IMR-90 (cell line): ENCODE measurements around the gene MYH11. TPM values are rescaled to one million over a fixed set of nuclear protein-coding genes. Genes with fewer than 3 reads are reported as not detected.

Experiments used
- ATAC-seq: fragments of 200-7000 bp; cut with Tn5 transposase; 2 replicates; pipeline ENCODE4 v1.9.1; 2020; ENCODE audit warnings: low read depth, mild to moderate bottlenecking, moderate library complexity
- BruUV-seq: library from RNA; stranded (reverse); fragments of 400-500 nt; replicated peaks from 2 replicates; lab custom pipeline; 2021; lab: Mats Ljungman, UMichigan
- CTCF ChIA-PET: fragments of 300-600 bp; formaldehyde crosslinking; extraction: SDS; loops from one replicate; lab custom pipeline; 2021; ENCODE audit warnings: antibody characterized with exemption; lab: Yijun Ruan, JAX
- POLR2A ChIA-PET: fragments of 300-600 bp; sonication (Branson Sonifier 250); formaldehyde crosslinking; loops from one replicate; lab custom pipeline; 2022; ENCODE audit warnings: antibody characterized with exemption; ENCODE audit not compliant: unreplicated experiment; lab: Charles Lee
- DNase-seq: peaks from one replicate; pipeline ENCODE4 v3.0.0; 2013
- H2AFZ ChIP-seq: replicated peaks from 2 replicates; pipeline ENCODE3; 2013; ENCODE audit warnings: low read length, mild to moderate bottlenecking; ENCODE audit not compliant: poor library complexity
- H2AK5ac ChIP-seq: 2 replicates; pipeline ENCODE4 v1.6.1; 2013; ENCODE audit warnings: low read depth, low read length, inconsistent platforms
- H2AK9ac ChIP-seq: replicated peaks from 2 replicates; pipeline ENCODE3; 2013; ENCODE audit warnings: mild to moderate bottlenecking, low read depth, low read length, moderate library complexity; ENCODE audit not compliant: poor library complexity
- H2BK120ac ChIP-seq: 2 replicates; pipeline ENCODE4 v1.6.1; 2013; ENCODE audit warnings: low read depth, low read length, inconsistent platforms
- H2BK15ac ChIP-seq: 3 replicates; pipeline ENCODE4 v1.6.1; 2013; ENCODE audit warnings: low read depth, low read length, inconsistent platforms
- H2BK20ac ChIP-seq: 2 replicates; pipeline ENCODE4 v1.6.1; 2013; ENCODE audit warnings: low read depth, mild to moderate bottlenecking, inconsistent platforms, low read length, moderate library complexity
- H2BK5ac ChIP-seq: 2 replicates; pipeline ENCODE4 v1.6.1; 2013; ENCODE audit warnings: mild to moderate bottlenecking, low read depth, low read length, inconsistent platforms; ENCODE audit not compliant: poor library complexity, severe bottlenecking
- H3K14ac ChIP-seq: replicated peaks from 2 replicates; pipeline ENCODE4 v1.6.1; 2013; ENCODE audit warnings: low read depth, low read length, inconsistent platforms
- H3K18ac ChIP-seq: 2 replicates; pipeline ENCODE4 v1.6.1; 2013; ENCODE audit warnings: low read depth, low read length, control low read depth
- H3K23ac ChIP-seq: 2 replicates; pipeline ENCODE4 v1.6.1; 2013; ENCODE audit warnings: low read depth, low read length, inconsistent platforms
- H3K27ac ChIP-seq: 2 replicates; pipeline ENCODE4 v1.5.1; 2013; ENCODE audit warnings: mild to moderate bottlenecking, control low read depth, low read length; ENCODE audit not compliant: insufficient read depth
- H3K27me3 ChIP-seq: 2 replicates; pipeline ENCODE4 v1.6.1; 2013; ENCODE audit warnings: low read length; ENCODE audit not compliant: control insufficient read depth, insufficient read depth
- H3K36me3 ChIP-seq: 2 replicates; pipeline ENCODE4 v1.6.1; 2013; ENCODE audit warnings: low read length, mixed read lengths; ENCODE audit not compliant: control insufficient read depth, insufficient read depth
- H3K4ac ChIP-seq: 2 replicates; pipeline ENCODE4 v1.6.1; 2013; ENCODE audit warnings: low read depth, low read length, inconsistent platforms
- H3K4me1 ChIP-seq: 2 replicates; pipeline ENCODE4 v1.6.1; 2013; ENCODE audit warnings: low read length, mixed read lengths; ENCODE audit not compliant: control insufficient read depth, insufficient read depth
- H3K4me2 ChIP-seq: 2 replicates; pipeline ENCODE4 v1.6.1; 2013; ENCODE audit warnings: low read depth, mild to moderate bottlenecking, control low read depth, low read length, moderate library complexity
- H3K4me3 ChIP-seq: 2 replicates; pipeline ENCODE4 v1.5.1; 2013; ENCODE audit warnings: low read depth, mild to moderate bottlenecking, control low read depth, low read length, moderate library complexity; ENCODE audit not compliant: insufficient read depth
- H3K56ac ChIP-seq: 2 replicates; pipeline ENCODE4 v1.6.1; 2013; ENCODE audit warnings: low read length, inconsistent platforms; ENCODE audit not compliant: insufficient read depth; ENCODE audit errors: extremely low read depth
- H3K79me1 ChIP-seq, 2 experiments: 2 replicates each; pipeline ENCODE4 v1.6.1; 2013; ENCODE audit warnings: low read length in 2 of 2, inconsistent platforms in 1 of 2, low read depth in 1 of 2
- H3K9ac ChIP-seq: 2 replicates; pipeline ENCODE4 v1.6.1; 2013; ENCODE audit warnings: low read depth, low read length, control low read depth
- H3K9me1 ChIP-seq: 2 replicates; pipeline ENCODE4 v1.6.1; 2013; ENCODE audit warnings: low read length, inconsistent platforms; ENCODE audit not compliant: insufficient read depth
- H3K9me3 ChIP-seq: 2 replicates; pipeline ENCODE4 v1.6.1; 2013; ENCODE audit warnings: low read length; ENCODE audit not compliant: control insufficient read depth, insufficient read depth
- H4K20me1 ChIP-seq: 2 replicates; pipeline ENCODE4 v1.6.1; 2013; ENCODE audit warnings: low read length, inconsistent platforms; ENCODE audit not compliant: insufficient read depth
- H4K5ac ChIP-seq: 2 replicates; pipeline ENCODE4 v1.6.1; 2013; ENCODE audit warnings: mild to moderate bottlenecking, low read depth, low read length, control low read depth
- H4K8ac ChIP-seq, 2 experiments: 2 replicates each; pipeline ENCODE4 v1.6.1; 2013; ENCODE audit warnings: low read depth in 2 of 2, low read length in 2 of 2, control low read depth in 1 of 2, inconsistent platforms in 1 of 2
- H4K91ac ChIP-seq: 2 replicates; pipeline ENCODE4 v1.6.1; 2013; ENCODE audit warnings: low read depth, low read length, inconsistent platforms; ENCODE audit not compliant: insufficient read depth
- BHLHE40 ChIP-seq: fragments of 150-350 bp; IDR thresholded peaks from 2 replicates; pipeline ENCODE4 v1.6.1; 2016; ENCODE audit warnings: mild to moderate bottlenecking, low read depth, low read length
- ELK1 ChIP-seq: fragments of 150-350 bp; IDR thresholded peaks from 2 replicates; pipeline ENCODE4 v1.6.1; 2016; ENCODE audit warnings: low read depth, mild to moderate bottlenecking, low read length, moderate library complexity, borderline replicate concordance
- MAFK ChIP-seq: IDR thresholded peaks from 2 replicates; pipeline ENCODE4 v1.6.1; 2012; ENCODE audit warnings: low read depth, low read length, improper control_type of control experiment
- MXI1 ChIP-seq: IDR thresholded peaks from 2 replicates; pipeline ENCODE4 v1.6.1; 2012; ENCODE audit warnings: low read depth, mild to moderate bottlenecking, low read length, moderate library complexity, borderline replicate concordance
- NFE2L2 ChIP-seq: fragments of 150-350 bp; IDR thresholded peaks from 2 replicates; pipeline ENCODE4 v1.6.1; 2016; ENCODE audit warnings: low read depth, mild to moderate bottlenecking, low read length
- POLR2A ChIP-seq: IDR thresholded peaks from 2 replicates; pipeline ENCODE4 v1.6.1; 2012; ENCODE audit warnings: mild to moderate bottlenecking, low read depth, low read length
- RCOR1 ChIP-seq: IDR thresholded peaks from 2 replicates; pipeline ENCODE4 v1.6.1; 2012; ENCODE audit warnings: mild to moderate bottlenecking, low read length, improper control_type of control experiment; ENCODE audit not compliant: insufficient replicate concordance
- RFX5 ChIP-seq: IDR thresholded peaks from 2 replicates; pipeline ENCODE4 v1.8.0; 2012; ENCODE audit warnings: low read depth, mild to moderate bottlenecking, low read length, moderate library complexity
- SMC3 ChIP-seq: fragments of 150-350 bp; IDR thresholded peaks from 2 replicates; pipeline ENCODE4 v1.6.1; 2016; ENCODE audit warnings: low read depth, mild to moderate bottlenecking, antibody characterized with exemption, low read length, moderate library complexity
- WGBS, 2 experiments: methylation state at CpG; one replicate each; pipeline versions ENCODE4 v1.1.5 to v1.1.7; 2013; ENCODE audit warnings: missing lambda C conversion rate in 2 of 2; ENCODE audit not compliant: insufficient read length in 1 of 2; ENCODE audit errors: extremely low coverage in 2 of 2; 5-methylcytosine and 5-hydroxymethylcytosine counted together
- dilution Hi-C: fragments of 300-500 bp; cut with HindIII; formaldehyde crosslinking; loops from one replicate; pipeline ENCODE4 v1.14.3; 2018; ENCODE audit warnings: low sequenced_read_pairs; ENCODE audit not compliant: unreplicated experiment
- in situ Hi-C: fragments of 300-500 bp; cut with MboI; formaldehyde crosslinking; loops from 3 replicates; pipeline ENCODE4 v1.14.3; 2019; ENCODE audit warnings: low sequenced_read_pairs, inconsistent platforms, mixed read lengths
- intact Hi-C: fragments of 100-400 bp; cut with micrococcal nuclease; formaldehyde crosslinking; loops from 2 replicates; pipeline ENCODE4 v1.10.0; 2022
- polyA plus RNA-seq, 3 experiments: library from polyadenylated mRNA; depleted of rRNA; stranded (reverse); fragments of >200 nt; gene quantifications; 2 replicates each; pipeline ENCODE4 v1.2.3, GENCODE V29; 2012; ENCODE audit warnings: low replicate concordance in 1 of 3
- total RNA-seq: library from RNA; depleted of rRNA; stranded (reverse); fragments of >200 nt; gene quantifications from 2 replicates; pipeline ENCODE4 v1.2.3, GENCODE V29; 2012

Gene MYH11
- total and polyA plus RNA-seq, 2 of the 4 experiments (the other 2 are of a cell fraction), result under 0.01 to 0.12 TPM

- dilution Hi-C loops, result no loop called here
- Histone ChIP-seq H4K5ac (no peak overlapping the region), H3K79me1 (no peaks in the 10 kb centered on the region), H2AK5ac (no peak overlapping the region), H3K36me3 (no peaks in the 10 kb centered on the region), H4K91ac (no peak overlapping the region), H4K20me1 (no peaks in the 10 kb centered on the region), H2BK20ac (no peak overlapping the region), H2BK5ac (no peak overlapping the region), H3K9me1 (no peaks in the 10 kb centered on the region), H3K27me3 (peaks cover 2% of the 10 kb centered on the region; the same call in 1 of the 2 replicates), H3K14ac (no peak overlapping the region), H3K4ac (no peak overlapping the region), H3K4me3 (no peak overlapping the region), H3K27ac (no peak overlapping the region), H2BK15ac (no peak overlapping the region), H3K9ac (no peak overlapping the region), H2AK9ac (no peak overlapping the region), H4K8ac (no peak overlapping the region), H3K9me3 (no peaks in the 10 kb centered on the region), H3K56ac (no peak overlapping the region), H3K18ac (no peak overlapping the region), H3K23ac (no peak overlapping the region), H2AFZ (no peak overlapping the region), H3K4me2 (no peak overlapping the region), H3K4me1 (no peaks in the 10 kb centered on the region), H2BK120ac (no peak overlapping the region)
- CTCF ChIA-PET, result no interaction called here
- ATAC-seq, result no peak
- no CpG with 5 or more reads among the region's 4 CpGs for WGBS, 2 experiments
- TF ChIP-seq NFE2L2, result no peak
- TF ChIP-seq MAFK, result no peak
- no peak for TF ChIP-seq POLR2A
- no peak for TF ChIP-seq BHLHE40
- no peak for TF ChIP-seq RFX5
- TF ChIP-seq SMC3, result no peak
- TF ChIP-seq MXI1, result no peak
- TF ChIP-seq ELK1, result no peak
- no peak for TF ChIP-seq RCOR1
- in situ Hi-C loops, result loop anchor here (5.0 kb wide), 1 partner anchor 57 kb away; no protein-coding TSS in a partner anchor
- intact Hi-C loops, result no loop called here
- POLR2A ChIA-PET, result no interaction called here
- DNase-seq, result no peak
- BruUV-seq, result no TSS peak
These were observed 22.3 kb downstream of the MYH11 start for GRCh38 chr16:15834502-15834901.
